ENCODE data around the gene CREB1. TPM values are rescaled to one million over a fixed set of nuclear protein-coding genes. Genes with fewer than 3 reads are reported as not detected.

Gene CREB1
- total RNA-seq, 1 donor from 2014 or later, result 91.7 TPM

DNA sequence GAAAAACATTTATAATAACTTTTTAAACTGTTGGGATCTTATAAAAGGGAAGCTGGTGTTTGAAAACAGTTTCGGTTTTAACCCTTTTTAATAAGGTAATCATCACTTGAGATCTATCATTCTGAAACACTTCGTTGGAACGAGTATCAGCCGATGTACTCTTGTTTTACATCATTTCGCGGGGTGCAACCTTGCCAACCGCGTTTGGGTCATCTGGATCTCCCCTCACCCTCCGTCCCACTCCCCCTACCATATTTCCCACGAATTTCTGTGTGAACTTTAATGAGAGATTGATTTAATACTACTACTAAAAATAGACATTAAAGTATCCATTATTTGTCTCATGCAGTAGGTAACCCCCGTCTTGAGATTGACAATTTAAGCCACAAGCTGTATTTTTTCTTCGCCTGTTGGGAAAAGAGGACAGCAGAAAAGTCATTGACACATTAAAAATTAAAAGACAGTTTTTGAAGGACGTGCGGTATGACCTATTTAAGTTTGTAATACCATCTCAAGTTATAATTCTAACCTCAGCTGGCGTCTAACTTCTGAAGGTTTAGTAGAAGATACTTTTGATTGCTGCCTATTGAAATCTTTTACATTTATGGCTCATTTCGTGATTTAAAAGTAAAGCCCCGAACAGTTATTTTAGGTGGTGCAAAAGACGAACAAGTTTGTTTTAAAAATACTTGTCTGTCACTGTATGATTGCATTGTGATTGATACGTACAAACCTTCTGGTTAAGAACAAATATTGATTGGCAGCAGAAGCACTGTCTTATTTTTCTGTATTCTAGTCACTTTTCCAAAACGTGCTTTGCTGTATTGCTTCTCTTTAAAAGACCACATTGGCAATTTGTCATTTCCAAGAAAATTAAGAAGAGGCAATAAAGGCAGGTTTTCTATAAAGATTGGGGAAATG lies 1.5 kb downstream of the CREB1 start:
- TF ChIP-seq, protein P1, sequence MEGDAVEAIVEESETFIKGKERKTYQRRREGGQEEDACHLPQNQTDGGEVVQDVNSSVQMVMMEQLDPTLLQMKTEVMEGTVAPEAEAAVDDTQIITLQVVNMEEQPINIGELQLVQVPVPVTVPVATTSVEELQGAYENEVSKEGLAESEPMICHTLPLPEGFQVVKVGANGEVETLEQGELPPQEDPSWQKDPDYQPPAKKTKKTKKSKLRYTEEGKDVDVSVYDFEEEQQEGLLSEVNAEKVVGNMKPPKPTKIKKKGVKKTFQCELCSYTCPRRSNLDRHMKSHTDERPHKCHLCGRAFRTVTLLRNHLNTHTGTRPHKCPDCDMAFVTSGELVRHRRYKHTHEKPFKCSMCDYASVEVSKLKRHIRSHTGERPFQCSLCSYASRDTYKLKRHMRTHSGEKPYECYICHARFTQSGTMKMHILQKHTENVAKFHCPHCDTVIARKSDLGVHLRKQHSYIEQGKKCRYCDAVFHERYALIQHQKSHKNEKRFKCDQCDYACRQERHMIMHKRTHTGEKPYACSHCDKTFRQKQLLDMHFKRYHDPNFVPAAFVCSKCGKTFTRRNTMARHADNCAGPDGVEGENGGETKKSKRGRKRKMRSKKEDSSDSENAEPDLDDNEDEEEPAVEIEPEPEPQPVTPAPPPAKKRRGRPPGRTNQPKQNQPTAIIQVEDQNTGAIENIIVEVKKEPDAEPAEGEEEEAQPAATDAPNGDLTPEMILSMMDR (conservative IDR thresholded peaks at IDR 0.05), result no peak
- Mint-ChIP-seq H3K36me3 (ENCODE audit: low read depth) (no peaks in the 10 kb centered on the region), H3K4me1 (peaks cover 44% of the 10 kb centered on the region), H3K4me3 (peak overlapping the region; percentile 96), H3K9me3 (no peaks in the 10 kb centered on the region), H3K27me3 (ENCODE audit: low read depth) (peaks cover 19% of the 10 kb centered on the region), H3K27ac (ENCODE audit: unreplicated experiment) (peak overlapping the region; percentile 98)
- no peak for DNase-seq (ENCODE audit: low read depth, low spot score)

DNA sequence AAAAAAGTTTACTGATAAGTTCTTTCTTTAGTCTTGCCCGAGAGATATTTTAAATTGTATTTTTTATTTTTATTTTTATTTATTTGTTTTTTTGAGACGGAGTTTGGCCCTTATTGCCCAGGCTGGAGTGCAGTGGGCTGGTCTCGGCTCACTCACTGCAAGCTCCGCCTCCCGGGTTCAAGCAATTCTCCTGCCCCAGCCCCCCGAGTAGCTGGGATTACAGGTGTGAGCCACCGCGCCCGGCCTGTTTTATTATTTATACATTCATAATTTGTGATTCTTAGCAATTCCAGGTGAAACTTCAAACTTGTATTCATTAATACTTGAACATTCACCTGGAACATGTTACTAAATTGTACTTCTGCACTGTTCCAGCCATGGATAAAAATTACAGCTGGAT lies 2.9 kb downstream of the CREB1 start:
- peak overlapping the region; percentile 62 for H3K4me3 Mint-ChIP-seq
- TF ChIP-seq, protein P1 (conservative IDR thresholded peaks at IDR 0.05), result no peak
- no peak overlapping the region for H3K27ac Mint-ChIP-seq (ENCODE audit: unreplicated experiment)
- no peaks in the 10 kb centered on the region for H3K9me3 Mint-ChIP-seq
- DNase-seq (ENCODE audit: low read depth, low spot score), result no peak
- H3K36me3 Mint-ChIP-seq (ENCODE audit: low read depth), result peaks cover 6% of the 10 kb centered on the region
- H3K27me3 Mint-ChIP-seq (ENCODE audit: low read depth), result peaks cover 12% of the 10 kb centered on the region
- peaks cover 48% of the 10 kb centered on the region for H3K4me1 Mint-ChIP-seq

DNA sequence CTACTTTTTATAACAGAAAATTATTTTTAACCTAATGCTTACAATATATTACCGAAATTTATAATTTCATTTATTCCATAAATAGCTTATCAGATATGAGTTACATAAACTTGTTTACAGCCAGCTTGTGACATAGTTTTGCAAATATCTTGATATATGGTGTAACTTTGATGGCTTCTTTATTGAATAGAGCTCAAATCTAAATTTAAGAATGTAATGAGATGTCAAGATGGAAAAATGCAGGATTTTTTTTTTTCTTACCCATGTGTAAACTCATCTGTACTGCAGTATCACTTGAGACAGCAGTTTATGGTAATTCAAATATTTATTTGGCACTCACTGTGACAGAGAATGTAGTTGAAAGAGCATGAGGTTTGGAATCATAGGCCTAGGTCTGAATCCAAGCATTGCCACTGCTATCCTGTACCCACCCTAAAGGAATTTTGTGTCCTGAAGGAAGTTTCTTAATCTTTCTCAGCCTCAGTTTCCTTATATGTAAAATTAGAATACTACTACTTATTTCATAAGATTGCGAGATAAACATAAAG lies 3.8 kb downstream of the CREB1 start:
- no peak overlapping the region for H3K27ac Mint-ChIP-seq (ENCODE audit: unreplicated experiment)
- peak overlapping the region; percentile 62 for H3K4me3 Mint-ChIP-seq
- H3K27me3 Mint-ChIP-seq (ENCODE audit: low read depth), result peaks cover 3% of the 10 kb centered on the region
- no peak for DNase-seq (ENCODE audit: low read depth, low spot score)
- TF ChIP-seq, protein P1 (conservative IDR thresholded peaks at IDR 0.05), result no peak
- H3K4me1 Mint-ChIP-seq, result peaks cover 46% of the 10 kb centered on the region
- no peaks in the 10 kb centered on the region for H3K9me3 Mint-ChIP-seq
- peaks cover 10% of the 10 kb centered on the region for H3K36me3 Mint-ChIP-seq (ENCODE audit: low read depth)

DNA sequence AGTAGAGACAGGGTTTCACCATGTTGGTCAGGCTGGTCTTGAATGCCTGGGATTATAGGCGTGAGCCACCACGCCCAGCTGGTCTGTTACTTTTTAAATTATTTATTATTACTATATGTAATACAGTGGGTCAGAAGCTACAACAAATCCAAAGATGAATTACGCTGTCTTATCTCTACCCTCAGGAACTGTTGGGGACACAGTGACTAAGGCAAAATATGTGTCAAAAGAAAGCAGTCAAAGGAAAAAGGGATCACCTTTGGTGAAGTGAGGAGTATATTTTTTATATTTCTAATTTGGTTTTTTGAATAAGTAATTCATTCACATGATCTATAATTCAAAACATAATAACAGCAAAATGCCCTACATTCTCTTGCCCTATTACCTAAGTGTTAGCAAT lies 4.7 kb downstream of the CREB1 start:
- Mint-ChIP-seq H3K36me3 (ENCODE audit: low read depth) (peaks cover 10% of the 10 kb centered on the region), H3K4me3 (peak overlapping the region; percentile 24), H3K9me3 (no peaks in the 10 kb centered on the region), H3K4me1 (peaks cover 47% of the 10 kb centered on the region), H3K27ac (ENCODE audit: unreplicated experiment) (no peak overlapping the region), H3K27me3 (ENCODE audit: low read depth) (no peaks in the 10 kb centered on the region)
- no peak for DNase-seq (ENCODE audit: low read depth, low spot score)
- TF ChIP-seq, protein P1 (conservative IDR thresholded peaks at IDR 0.05), result no peak

DNA sequence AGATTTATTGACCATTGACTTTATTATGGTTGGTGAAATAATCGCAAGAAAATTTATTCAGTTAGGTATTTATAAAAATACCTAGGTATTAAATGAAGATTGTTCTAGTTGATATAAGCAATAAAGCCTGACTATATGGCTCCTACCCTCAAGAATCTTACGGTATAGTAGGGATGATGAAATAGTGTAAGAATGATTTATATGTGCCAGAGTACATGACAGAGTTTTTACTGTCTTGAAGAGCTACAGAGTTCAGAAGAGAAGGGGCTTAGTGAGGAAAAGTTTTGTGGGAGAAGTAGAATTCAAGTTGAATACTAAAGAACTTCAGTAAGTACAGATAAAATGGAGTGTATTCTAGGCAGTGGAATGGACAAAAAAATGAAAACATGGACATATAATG lies 9.7 kb downstream of the CREB1 start:
- Mint-ChIP-seq H3K4me3 (no peak overlapping the region), H3K4me1 (peaks cover 30% of the 10 kb centered on the region), H3K9me3 (no peaks in the 10 kb centered on the region), H3K27ac (ENCODE audit: unreplicated experiment) (peak overlapping the region; percentile 15), H3K27me3 (ENCODE audit: low read depth) (no peaks in the 10 kb centered on the region), H3K36me3 (ENCODE audit: low read depth) (peaks cover 10% of the 10 kb centered on the region)
- DNase-seq (ENCODE audit: low read depth, low spot score), result no peak
- TF ChIP-seq, protein P1 (conservative IDR thresholded peaks at IDR 0.05), result no peak
